HG03442 (cell line): Measurements from ENCODE around the gene C9orf57.
"Not testable (repeated sequence)": the region's sequence is repeated elsewhere in the genome, so short reads cannot be mapped to it uniquely, and the experiment has no call there.

Experiments
- ATAC-seq: cut with Tn5 transposase; IDR thresholded peaks from one replicate; pipeline ENCODE4 v1.9.1; 2021; ENCODE audit warnings: mild to moderate bottlenecking, moderate library complexity; ENCODE audit not compliant: unreplicated experiment

C9orf57 gene

DNA sequence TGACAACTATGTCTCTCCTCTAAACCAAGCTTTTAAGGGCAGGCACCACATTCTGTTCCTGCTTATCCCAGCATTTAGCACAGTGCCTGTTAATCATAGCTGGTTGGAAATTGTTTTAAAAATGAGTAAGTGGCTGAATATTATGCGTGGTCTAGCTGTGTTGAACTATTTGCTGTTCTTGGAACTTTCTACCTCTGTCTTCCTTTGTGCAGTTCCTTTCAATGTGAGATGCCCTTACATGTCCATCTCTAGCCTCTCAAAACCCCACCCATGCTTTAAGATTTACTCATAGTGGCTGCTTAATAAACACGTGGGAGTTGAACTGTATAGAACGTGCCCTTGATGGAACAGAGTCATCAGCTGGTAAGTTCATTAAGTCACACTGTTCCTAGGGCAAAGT lies 34.5 kb downstream of the C9orf57 start:
- no peak for ATAC-seq

DNA sequence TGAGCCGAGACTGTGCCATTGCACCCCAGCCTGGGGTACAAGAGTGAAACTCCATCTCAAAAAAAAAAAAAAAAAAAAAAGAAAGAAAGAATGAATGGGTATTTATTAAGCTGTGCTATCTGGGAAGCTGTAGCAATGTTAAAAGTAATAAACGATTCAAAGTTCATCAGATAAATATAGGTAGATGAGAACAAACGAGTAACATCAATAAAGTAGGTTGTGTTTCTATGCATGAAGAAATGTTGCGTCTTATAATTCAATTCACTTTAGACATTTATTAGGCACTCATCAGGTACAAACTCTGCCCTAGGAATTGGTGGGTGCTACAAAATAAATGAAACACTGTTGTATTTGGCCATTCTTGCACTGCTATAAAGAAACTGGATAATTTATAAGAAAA lies 36.8 kb downstream of the C9orf57 start:
- no peak for ATAC-seq

DNA sequence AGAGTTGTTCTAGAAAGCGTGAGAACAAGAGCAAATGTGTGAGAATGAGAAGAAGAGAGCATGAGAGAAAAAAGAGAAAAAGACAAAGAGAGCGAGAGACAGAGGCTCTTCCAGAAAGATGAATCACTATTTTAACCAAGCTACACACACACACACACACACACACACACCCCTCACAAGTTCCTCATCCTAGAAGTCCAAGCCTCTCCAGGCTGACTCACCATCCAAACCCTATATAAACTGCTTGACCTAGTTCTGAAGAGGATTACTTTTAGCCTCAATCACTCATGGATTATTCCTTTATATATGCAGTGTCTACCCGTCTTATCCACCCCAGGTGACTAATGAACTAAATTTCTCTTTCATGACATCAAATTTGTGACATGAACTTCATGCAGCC lies 37.6 kb downstream of the C9orf57 start:
- no peak for ATAC-seq

DNA sequence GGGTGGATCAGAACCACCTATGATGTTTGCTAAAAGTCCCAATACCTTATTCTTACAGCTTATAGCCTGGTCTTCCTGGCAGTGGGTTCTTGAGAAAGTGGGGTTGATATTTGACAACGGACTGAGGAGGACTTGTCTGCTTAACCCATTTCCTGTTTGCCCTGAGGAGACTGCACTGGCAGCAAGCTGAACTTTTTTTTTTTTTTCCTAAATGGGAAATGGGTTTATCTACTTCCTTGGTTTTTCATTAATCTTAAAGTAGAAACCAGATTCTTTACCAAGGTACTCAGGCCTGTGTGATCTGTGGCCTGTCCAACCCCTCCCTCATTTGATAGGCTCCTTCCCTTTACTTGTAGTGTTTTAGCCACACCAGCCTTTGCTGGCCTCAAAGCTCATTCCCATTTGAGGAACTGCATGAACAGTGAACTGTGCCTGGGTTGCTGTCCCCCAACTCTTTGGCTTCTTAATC lies 47.1 kb downstream of the C9orf57 start:
- ATAC-seq: no peak

DNA sequence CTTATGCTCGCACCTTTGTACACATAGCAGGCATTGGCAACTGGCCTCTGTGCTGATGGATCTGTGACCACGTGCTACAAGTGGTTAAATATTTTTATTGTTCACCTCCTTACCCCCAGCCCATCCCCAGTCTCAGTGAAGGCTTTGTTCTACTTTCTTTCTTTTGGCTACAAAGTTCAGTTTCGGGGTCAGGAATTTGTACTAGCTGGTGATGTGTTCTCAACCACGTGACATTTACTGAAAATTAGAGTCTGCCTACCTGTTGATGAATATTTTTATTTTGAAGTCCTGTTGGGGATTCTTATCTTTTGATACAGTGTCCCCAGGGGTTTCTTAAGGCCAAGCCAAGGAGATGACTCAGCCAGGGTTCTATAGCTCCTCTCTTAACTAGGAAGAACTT lies 47.8 kb downstream of the C9orf57 start:
- ATAC-seq: no peak

DNA sequence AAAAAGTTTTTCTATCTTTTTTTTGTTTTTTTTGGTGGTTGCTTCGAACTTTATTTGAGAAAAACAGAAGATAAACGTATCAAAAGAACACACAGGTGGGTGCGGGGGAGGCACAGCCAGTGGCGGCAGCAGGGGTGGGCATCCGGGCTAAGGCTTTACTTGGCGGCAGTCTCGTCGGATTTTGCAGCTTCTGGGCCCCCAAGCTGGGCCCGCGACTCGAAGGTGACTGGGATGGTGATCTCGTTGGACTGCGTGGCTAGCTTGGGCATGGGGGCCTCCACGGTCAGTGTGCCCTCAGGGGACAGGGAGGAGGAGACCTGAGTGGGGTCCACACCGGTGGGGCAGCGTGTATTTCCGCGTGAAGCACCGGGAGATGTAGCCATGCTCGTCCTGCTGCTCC lies 52.7 kb downstream of the C9orf57 start:
- ATAC-seq: not testable (repeated sequence)

DNA sequence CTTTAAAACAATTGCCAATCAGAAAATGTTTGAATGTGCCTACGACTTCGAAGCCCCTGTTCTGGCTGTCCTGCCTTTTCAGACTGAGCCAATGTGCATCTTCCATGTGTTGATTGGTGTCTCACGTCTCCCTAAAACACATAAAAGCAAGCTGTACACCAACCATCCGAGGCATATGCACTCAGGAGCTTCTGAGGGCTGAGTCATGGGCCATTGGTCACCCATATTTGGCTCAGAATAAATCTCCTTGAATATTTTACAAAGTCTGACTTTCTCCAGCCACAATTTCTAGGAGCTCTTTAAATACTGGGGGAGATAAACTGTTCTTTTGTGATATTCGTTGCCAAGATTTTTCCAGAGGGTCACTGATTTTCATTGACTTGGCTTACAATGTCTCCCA lies 53.9 kb downstream of the C9orf57 start:
- ATAC-seq: no peak

DNA sequence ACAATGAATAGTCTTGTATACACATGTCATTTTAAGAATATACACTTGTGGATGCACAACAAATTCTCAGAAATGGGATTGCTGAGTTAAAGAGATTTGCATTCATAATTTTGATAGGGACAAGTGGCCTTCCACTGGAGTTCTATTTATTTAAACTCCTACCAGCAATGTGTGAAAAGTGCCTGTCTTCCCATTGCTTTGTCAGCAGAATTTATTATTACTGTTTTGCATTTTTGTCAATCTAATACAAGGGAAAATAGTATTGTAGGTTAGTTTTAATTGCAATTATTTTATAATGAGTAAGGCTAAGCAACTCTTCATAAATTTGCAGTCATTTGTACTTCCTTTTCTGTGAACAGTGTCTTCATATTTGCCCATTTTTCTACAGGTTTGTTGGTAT lies 55.0 kb downstream of the C9orf57 start:
- no peak for ATAC-seq
